NCI-H2171 treated with DMSO at 0.1 percent for 48 hours (cell line): ENCODE results near the gene SPATA17.

Source experiments
- DNase-seq: peaks from one replicate; lab custom pipeline; 2025; lab: John Stamatoyannopoulos, UW

SPATA17 gene

DNA sequence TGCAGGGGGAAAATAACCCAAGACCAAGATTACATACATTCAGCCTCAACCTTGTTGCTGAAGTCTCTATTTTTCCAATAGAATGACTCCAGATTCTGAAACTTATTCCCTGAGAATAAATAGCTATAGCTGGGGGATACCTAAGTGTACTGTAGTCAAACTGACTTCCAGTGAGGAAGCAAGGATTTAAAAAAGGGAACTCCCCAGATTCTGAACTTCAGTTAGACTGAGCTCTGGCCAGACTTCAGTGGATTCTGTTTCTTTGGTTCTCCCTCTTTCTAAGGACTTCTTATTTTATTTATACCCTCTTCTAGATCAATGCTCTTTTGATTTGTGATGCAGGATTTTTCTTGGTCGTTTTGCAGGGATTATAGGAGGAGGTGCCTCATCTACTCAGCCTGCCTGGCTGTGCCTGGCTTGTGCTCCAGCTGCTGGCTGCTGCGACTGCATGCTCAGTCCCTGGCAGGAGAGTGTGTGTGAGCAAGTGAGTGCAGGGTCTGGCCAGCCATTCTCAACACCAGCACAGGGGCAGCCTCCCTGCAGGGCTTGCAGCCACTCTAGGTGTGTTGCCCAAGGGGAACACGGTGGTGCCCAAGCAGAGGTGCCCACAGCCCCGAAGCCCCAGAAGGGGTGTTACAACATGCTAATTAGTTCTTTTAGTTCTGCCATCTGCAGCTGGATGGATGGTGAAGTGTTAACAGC lies 43.0 kb downstream of the SPATA17 start:
- no peak for DNase-seq

DNA sequence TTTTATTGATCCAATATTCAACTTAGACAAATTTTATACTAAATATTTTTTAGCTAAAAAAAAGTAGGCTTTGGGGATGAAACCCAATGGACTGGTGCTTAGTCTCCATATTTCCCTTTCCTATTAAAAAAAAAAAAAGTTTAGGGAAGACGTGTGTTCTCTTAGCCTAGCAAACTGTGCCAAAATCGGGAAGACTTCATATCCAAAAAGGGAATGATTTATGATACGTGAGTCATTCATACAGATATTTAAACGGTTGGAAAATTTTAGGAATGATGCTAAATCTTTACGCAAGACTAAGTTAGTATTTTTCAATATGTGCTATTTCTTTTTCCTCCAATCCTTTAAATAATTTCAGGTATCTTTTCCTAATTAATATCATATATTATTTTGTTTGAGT lies 50.7 kb downstream of the SPATA17 start:
- no peak for DNase-seq

DNA sequence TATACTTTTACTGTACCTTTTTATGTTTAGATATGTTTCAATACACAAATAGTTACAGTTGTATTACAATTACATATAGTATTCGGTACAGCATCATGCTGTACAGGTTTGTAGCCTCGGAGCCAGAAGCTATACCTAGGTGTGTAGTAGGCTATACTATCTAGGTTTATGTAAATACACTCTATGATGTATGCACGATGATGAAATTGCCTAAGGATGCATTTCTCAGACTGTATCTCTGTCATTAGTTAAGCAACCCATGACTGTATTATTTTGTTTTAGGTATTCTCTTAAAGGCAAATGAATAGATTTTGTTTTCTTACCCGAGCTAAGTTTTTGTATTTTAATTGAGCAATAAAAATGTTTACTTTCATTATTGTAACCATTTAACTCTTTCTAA lies 56.4 kb downstream of the SPATA17 start:
- no peak for DNase-seq

- peak; percentile 51 for DNase-seq
These were observed 65.0 kb downstream of the SPATA17 start for GRCh38 chr1:217696140-217696539.

GRCh38 chr1:217703326-217703725 lies 72.2 kb downstream of the SPATA17 start:
- DNase-seq = no peak

DNA sequence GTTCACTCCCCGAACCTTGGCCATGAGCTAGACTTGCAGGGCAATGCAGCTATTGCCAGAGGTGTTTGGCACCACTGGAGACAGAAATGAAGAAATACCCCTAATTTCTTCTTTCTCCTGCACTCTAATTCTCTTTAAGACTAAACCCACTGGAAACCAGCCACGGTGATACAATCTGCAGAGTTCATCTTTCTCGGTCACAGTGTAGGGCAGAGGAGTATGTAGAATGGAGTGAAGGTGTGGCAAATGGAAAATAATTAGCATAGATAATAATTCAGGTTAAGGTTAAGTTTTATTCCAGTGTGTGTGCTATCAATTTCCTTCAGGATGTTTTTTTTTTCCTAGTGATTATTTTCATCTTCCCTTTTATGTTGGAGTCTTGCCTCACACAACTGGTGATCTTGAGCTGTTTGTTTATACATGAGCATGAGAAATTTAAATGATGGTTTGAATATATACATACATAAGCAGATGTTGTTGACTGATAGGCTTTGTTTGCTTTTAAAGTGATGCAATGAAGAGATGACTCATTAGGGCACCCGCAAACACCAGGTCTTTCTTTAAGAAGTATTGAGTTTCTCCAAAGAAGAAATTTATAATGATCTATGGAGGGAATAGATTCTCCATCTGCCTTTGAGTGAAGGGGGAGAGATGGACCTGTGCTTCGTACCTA lies 81.9 kb downstream of the SPATA17 start:
- peak; percentile 26 for DNase-seq

- no peak for DNase-seq
These were observed 84.5 kb downstream of the SPATA17 start for GRCh38 chr1:217715681-217716080.

GRCh38 chr1:217717959-217718358 lies 86.8 kb downstream of the SPATA17 start:
- no peak for DNase-seq

DNA sequence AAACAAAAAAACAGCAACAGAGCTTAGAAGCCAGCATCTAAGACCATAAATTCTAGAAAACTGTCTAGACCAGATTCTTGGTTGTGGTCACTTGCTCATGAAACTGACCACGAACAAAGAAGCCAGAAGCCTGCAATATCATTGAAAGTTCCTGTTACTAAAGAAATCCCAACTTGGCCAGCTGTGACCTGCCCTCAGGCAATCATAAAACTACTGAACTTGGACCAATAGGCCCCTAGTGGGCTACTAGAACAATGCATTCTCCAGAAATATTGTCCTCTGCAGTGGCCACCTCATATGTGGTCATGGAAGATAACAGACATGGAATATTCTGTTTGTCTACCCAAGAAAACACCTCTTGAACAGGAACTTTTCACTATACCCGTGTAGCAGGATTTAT lies 87.7 kb downstream of the SPATA17 start:
- DNase-seq = no peak

GRCh38 chr1:217721692-217722091 lies 90.5 kb downstream of the SPATA17 start:
- DNase-seq = no peak

GRCh38 chr1:217734973-217735372 lies 103.8 kb downstream of the SPATA17 start:
- DNase-seq = no peak

- DNase-seq = peak; percentile 69
These were observed 116.1 kb downstream of the SPATA17 start for GRCh38 chr1:217747156-217747769.

- DNase-seq = no peak
These were observed 138.6 kb downstream of the SPATA17 start for GRCh38 chr1:217769768-217770167.

DNA sequence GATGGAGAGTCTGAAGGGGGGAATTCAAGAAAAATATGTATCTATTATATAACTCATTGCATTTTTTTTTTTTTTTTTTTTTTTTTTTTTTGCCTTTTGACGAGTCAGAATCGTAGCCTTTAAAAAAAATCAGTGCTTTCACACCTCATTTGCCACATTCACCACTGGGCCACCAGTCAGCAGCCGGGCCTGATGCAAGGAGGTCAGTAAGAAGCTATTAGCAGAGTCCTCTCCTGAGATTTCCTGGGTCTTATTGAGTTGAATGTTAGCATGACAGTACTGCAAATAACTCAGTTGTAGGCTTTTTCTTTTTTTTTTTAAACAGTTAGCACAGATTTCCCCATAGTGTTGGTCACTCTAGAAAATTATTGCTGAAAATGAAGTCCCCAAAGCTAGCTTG lies 139.8 kb downstream of the SPATA17 start:
- DNase-seq = no peak

- no peak for DNase-seq
These were observed 145.5 kb downstream of the SPATA17 start for GRCh38 chr1:217776693-217777092.

- DNase-seq = peak; percentile 19
These were observed 149.9 kb downstream of the SPATA17 start for GRCh38 chr1:217781056-217781455.

DNA sequence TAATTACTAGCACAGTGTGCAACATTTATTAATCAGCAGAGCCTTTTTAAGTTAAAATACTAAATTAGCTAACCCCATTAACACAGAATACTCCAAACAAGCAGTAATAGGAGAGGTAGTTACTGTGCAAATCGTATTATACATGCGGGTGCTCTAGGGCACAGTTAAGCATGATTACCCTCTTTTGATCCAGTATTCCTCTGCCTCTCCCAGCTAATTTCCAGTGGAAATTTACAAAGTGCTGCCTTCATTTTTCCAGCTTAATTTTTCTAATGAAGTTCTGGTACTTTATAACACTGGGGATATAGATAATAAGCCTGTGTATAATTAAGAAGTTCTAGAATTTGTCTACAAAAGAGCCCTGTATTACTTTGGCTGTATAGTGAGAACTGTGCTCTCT lies 159.9 kb downstream of the SPATA17 start:
- no peak for DNase-seq

DNA sequence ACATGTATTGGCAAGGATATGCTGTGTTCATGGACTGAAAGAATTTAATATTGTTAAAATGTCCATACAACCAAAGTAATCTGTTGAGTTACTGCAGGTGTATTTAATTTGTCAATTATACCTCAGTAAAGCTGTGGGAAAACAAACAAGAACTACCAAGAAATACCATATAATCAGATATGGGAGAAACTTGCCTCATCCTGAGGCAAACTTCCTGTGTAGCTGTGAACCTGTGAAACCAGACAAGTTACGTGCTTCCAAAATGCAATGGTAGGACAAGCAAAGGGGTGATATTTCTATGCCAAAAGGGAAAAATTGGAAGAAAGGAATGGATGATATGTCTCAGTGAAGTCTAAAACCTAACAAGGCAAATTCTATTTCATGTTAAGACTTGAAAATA lies 174.6 kb downstream of the SPATA17 start:
- DNase-seq = no peak

- DNase-seq = no peak
These were observed 181.0 kb downstream of the SPATA17 start for GRCh38 chr1:217812175-217812574.

DNA sequence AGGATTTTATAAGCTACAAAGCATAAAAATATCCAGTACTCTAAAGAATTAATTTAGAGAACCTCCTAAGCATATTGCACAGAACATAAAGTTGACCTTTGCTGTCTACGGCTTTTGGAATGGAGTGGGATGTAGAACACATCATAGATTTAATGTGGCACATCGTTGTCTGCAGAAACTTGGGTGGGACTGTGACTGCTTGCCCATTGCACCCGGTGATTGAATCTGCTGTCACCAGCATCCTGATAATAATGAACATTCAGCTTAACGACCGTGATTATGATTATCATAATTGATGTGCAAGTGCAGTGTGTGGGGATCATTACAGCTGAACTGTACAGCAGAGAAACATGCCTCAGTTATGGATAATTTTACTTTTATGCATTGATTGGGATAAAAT lies 181.9 kb downstream of the SPATA17 start:
- no peak for DNase-seq

DNA sequence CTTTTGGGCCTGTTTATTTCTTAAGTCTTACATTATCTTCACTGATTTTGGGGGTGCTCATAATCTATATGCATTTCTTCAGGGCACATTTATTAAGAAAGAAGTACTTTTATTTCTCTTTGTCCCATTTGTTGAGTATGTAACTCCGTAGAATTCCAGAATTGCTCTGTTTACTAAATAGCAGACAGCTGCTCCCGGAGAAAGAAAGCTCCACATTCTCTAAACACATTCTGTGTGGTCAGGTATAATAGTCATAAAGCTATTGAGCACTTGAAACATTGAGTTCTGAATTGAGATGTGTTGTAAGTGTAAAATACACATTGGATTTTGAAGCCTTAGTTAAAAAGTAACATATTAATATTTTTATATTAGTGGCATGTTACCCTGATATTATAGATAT lies 206.5 kb downstream of the SPATA17 start:
- no peak for DNase-seq

DNA sequence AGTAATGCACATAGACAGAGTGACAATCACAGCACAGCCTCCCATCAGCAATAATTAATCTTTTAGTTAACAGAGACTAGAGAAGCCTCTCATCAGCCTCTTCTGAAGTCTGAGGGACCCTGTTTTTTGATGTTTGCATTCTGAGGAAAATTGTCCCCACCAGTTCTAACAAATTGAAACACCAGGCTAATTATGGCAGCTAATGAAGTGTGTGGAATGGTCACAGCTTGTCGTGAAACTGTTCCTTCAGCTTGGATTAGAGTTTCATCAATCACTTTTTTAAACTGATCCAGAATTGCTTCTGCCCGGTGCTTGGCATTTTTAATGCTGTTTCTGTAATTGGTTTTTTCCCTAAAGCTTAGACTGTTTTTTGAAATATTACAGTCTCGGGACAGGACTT lies 208.0 kb downstream of the SPATA17 start:
- DNase-seq = no peak

GRCh38 chr1:217846733-217847132 lies 215.6 kb downstream of the SPATA17 start:
- DNase-seq = no peak
